Fibroblast of upper back skin (primary cell): Measurements from ENCODE around the gene NTN3.

Experiments
- DNase-seq: peaks from one replicate; pipeline ENCODE4 v3.0.0-alpha.2; 2013

The NTN3 gene

GRCh38 chr16:2497695-2498484 lies 26.8 kb downstream of the NTN3 start:
- DNase-seq = no peak

DNA sequence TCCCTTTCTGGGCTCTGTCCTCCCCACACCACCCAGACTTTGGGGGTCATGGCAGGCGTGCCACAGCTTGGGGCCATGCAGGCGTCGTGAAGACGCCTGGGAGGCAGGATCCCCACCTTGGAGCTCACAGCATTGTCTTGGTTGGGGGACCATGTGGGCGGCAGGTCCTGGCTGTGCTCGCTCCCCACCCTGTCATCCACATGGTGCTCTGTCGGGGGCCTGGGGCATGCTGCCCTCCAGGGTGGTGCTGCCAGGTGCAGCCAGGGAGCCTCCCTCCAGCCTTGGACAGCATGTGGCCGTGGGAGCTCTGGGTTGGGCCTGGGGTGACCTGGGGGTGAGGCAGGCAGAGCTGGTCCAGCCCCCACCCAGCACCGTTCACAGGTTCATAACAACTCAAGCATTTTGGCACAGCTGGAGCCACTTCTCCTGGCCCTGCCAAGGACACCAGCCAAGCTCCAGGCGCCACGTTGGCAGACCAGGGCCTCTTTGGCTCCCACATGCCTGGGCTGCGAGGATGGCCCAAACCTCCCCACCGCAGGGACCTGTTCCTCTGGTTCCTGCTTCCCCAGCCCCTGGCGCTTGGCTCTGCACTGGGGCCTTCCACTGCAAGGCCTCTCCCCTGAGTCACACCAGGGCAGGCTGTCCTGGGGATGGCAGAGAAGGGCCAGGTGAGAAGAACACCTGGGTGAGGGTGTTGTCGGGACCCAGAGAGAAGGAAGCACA lies 27.6 kb downstream of the NTN3 start:
- DNase-seq = no peak

- DNase-seq = no peak
Measured at GRCh38 chr16:2499454-2499853, 28.4 kb downstream of the NTN3 start.

DNA sequence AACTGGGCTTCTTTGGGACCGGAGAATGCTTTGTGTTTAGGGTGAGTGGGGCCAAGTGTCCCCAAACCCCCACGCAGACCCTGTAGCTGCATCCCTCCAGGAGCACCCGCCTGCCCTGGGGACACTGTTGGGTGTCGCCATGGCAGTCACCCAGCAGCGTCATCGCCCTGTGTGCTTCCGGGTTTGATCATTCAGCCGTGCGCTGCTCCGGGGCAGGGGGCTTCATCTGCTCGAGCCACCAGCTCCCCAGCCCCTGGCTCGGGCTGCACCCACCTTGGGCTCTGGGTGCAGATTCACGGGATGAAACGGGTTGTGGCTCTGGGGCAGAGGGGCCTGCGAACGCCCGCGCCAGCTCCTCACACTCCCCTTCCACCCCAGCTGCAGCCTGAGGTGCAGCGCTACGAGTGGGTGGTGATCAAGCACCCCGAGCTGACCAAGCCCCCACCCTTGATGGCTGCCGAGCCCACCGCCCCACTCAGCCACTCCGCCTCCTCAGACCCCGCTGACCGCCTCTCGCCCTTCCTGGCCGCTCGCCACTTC lies 28.9 kb downstream of the NTN3 start:
- no peak for DNase-seq

DNA sequence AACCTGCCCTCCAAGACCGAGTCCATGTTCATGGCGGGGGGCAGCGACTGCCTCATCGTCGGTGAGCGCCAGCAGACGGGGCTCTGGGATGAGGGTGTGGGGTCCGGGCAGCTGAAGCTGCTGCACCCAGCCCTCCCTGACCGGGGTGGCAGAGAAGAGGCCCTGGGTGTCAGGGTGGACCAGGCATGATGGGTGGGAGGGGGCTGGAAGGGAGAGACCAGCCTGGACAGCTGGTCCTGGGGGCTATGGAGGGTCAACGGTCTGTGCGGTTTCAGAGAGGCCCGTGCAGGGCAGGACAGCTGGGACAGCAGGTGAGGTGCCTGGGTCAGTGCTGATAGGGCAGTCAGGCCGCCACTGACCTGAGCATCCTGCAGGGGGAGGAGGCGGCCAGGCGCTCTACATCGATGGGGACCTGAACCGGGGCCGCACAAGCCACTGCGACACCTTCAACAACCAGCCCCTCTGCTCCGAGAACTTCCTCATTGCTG lies 29.4 kb downstream of the NTN3 start:
- no peak for DNase-seq

DNA sequence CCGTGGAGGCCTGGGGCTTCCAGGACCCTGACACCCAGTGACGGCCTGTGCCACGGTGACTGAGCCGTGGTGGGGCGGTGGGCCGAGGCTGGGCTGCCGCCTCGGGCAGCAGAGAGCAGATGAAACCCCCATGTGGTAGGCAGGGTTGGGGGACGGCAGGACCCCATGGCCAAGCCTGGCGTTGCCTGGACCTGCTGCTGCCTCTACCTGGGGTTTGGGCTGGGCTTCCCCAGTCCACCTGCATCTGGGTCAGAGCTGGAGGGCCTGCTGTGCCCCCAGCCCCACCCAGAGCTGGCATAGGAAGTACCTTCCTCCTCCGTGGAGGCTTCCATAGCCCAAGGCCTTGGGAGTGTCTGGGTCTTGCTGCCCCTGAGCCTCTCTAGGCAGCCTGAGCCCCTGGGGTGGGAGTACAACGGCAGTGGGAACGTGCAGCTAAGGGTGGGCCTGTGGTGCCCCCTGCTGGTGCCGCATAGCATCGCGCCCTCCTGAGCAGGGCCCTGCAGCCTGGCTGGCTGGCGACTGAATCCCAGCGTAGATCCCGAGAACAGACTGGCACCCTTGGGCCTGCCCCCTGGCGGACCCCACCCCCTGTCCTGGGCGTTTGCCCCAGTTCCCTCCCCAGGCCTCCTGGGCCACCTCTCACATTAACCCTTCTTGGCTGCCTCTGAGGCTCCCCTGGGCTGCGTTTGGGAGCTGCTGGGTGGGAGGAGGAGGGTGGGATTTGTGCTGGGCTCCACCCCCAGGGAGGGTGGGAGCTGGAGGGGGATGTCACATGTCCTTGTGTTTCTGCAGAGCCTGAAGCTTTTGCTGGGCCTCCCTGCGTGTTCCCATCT lies 30.0 kb downstream of the NTN3 start:
- DNase-seq = peak; percentile 68

GRCh38 chr16:2501946-2502895 lies 31.1 kb downstream of the NTN3 start:
- no peak for DNase-seq

DNA sequence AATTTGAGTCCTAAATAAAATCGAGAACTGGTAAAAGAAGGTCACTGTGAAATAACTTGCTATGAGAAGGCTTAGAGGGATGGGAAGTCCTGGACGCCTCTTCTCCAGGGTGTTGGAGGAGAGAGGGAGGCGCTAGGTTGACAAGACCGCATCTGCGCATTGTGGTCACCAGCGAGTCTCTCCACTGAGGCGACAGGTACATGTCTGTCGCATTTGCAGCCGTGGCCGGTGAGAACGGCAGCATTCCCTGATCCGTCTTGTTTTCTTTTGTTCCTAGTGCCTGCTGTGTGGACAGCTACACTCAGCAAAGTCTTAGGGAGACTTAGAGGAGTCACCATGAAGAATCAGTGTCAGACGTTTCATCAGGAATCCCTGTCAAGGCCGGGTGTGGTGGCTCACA lies 34.6 kb downstream of the NTN3 start:
- DNase-seq = no peak

GRCh38 chr16:2507052-2507659 lies 36.1 kb downstream of the NTN3 start:
- no peak for DNase-seq

- no peak for DNase-seq
Measured at GRCh38 chr16:2507665-2508064, 36.6 kb downstream of the NTN3 start.

- no peak for DNase-seq
Measured at GRCh38 chr16:2508722-2509400, 37.8 kb downstream of the NTN3 start.

DNA sequence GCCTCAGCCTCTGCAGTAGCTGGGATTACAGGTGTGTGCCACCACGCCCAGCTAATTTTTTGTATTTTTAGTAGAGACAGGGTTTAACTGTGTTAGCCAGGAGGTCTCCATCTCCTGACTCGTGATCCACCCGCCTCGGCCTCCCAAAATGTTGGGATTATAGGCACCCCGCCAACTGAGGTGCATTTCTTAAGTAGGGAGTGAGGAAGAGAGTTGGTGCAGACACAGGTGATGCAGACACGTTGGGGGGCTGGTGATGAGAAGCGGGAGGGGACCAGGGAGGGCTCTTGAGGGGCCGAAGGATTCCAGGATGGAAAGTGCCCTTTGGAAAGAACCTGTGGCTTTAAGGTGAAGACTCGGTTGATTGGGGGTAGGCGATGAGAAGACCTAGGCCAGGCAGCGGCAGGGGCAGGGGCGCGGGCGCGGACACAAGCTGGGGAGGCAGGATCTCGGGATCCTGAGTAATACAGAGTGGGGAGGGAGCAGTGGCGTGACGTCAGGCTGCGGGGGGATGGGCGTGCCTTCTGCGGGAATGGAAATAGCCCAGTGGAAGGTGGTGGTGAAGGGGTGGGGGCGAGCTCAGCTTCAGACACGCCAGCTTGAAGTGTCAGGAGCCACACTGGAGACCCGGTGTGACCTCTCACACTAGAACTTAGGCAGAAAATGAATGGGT lies 40.2 kb downstream of the NTN3 start:
- peak; percentile 52 for DNase-seq

DNA sequence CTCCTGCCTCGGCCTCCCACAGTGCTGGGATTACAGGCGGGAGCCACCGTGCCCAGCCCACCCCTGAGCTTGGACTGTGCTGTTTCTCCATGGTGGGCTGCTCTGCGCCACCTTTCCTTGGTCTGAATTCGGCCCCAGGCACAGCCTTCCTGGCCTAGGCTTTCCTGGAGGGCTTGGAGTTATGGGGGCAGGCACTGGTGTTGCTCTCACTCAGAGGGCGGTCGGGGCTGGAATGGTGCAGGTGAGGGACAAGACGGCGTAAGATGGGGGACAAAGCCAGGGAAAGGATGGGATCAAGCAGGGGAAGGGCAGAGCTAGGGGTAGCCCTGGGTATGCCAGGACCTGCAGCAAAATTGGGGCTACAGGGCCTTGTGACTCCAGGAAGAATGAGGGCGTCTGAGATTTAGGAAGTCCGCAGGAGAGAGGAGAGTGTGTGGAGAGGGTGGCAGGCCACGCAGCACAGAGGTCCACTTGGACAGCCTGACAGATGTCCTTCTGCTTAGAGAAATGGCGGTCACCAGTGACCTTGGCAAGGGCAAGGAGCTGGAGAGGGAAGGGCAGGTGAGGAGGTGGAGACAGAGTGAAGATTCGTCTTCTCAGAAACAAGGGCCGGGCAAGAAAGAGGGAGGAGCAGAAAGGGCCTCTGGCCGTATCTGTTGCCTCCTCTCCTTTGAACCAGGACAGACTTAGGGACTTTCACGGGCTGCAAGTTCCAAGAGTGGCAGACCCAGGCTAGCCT lies 41.1 kb downstream of the NTN3 start:
- DNase-seq = no peak

GRCh38 chr16:2512735-2513404 lies 41.8 kb downstream of the NTN3 start:
- DNase-seq = no peak

DNA sequence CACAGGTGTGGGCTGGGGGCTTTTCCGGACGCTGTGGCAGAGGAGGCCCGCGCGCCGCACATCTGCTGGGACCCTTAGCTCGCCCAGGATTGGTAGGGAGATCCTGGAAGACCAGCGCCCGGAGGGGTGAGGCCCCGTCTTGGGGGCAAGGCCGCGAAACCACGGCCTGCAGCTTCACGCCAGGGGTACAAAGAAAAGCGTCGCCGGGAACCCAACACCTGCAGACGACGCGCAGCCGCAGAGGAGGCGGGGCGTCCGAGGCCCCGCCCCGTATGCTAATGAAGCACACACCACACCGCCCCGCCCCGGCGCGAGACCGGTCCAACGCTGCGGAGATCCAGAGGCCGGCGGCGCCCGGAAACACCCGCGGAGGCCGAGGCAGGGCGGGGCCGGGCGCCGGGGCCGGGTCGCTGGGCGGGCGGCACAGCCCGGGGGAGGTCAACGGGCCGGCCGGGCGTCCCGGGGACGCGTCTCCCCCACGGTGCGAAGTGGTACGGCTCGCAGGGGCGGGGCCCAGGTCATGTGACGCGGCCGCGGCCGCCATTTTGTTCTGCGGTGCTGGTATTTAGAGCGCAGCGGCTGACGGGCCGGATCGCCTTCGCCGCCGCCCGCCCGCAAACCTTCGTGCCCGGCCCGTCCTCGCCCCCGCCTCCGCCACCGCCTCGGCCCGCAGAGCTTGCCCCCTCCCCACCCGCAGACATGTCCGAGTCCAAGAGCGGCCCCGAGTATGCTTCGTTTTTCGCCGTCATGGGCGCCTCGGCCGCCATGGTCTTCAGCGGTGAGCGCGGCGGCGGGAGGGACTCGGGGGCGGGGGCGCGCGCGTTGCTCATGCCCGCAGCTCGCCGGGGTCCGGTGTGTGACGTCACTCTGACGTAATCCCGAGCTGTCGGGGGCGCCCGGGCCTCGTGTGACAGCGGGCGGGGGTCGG lies 42.6 kb downstream of the NTN3 start, which contains the start of gene ATP6V0C:
Gene ATP6V0C (plus strand): TSS at position 548 of the 928 bp plus-strand sequence. CDS start 152 bp downstream, at position 700.
- peak; percentile 81 for DNase-seq

DNA sequence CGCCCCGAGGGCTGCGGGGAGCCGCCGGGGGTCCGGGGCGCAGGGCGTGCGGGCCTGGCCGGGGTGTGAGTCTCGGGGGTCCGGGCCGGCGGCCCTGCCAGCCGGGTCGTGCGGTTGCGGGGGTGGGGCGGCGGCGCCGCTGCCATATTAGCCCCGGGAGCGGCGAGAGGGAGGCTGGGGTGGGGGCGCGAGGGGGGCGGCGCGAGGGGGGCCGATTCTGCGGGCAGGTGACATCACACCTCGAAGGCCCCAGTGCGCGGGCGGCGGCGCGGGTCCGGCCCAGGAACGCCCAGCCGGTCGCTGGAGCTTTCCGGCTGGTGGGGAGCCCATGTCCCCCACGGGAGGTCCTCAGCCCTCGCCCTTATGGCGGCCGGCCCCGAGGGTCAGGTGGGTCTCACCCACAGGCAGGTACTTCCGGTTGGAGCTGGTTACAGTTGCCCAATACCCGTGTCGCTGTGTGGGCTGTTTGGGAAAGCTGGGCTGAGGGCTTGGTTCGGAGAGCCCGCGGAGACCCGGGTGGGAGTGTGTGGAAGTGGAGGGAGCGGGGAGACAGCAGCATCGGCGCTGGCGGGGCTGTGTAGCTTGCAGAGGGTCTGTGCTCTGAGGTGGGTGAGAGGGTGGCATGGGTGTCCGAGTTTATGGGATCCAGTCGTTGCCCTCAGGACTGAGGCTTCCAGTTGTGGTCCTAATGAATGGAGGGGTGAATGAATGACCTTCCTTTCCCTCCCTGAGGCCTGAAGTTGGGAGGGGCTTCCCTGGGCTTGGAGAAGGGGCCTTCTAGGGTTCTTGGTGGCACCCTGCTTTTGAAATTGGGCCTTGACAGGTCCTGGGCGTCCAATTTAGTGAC lies 43.5 kb downstream of the NTN3 start:
- no peak for DNase-seq
